Astrocyte (in vitro differentiated cells and primary cell): ENCODE data around the gene PGD. TPM values are rescaled to one million over a fixed set of nuclear protein-coding genes. Genes with fewer than 3 reads are reported as not detected.
"Not testable (repeated sequence)": the region's sequence is repeated elsewhere in the genome, so short reads cannot be mapped to it uniquely, and the experiment has no call there.

Source experiments
- DNase-seq: peaks from one replicate; pipeline ENCODE4 v3.0.0-alpha.2; 2010; ENCODE audit warnings: low read depth
- FAIRE-seq: peaks from 2 replicates; lab custom pipeline; 2011; peaks lifted over from hg19 to GRCh38; lab: Jason Lieb, UNC
- H2AFZ ChIP-seq: 2 replicates; pipeline ENCODE4 v1.6.0; 2012; ENCODE audit warnings: low read depth, low read length, inconsistent platforms
- H3K27ac ChIP-seq: 2 replicates; pipeline ENCODE4 v1.5.1; 2011; ENCODE audit warnings: low read depth, low read length, inconsistent platforms
- H3K27me3 ChIP-seq: 2 replicates; pipeline ENCODE4 v1.6.0; 2011; ENCODE audit warnings: low read length, inconsistent platforms; ENCODE audit not compliant: insufficient read depth
- H3K36me3 ChIP-seq: 2 replicates; pipeline ENCODE4 v1.5.1; 2011; ENCODE audit warnings: low read length, inconsistent platforms; ENCODE audit not compliant: insufficient read depth
- H3K4me1 ChIP-seq: 2 replicates; pipeline ENCODE4 v1.5.1; 2011; ENCODE audit warnings: low read length, inconsistent platforms; ENCODE audit not compliant: insufficient read depth
- H3K4me2 ChIP-seq: 2 replicates; pipeline ENCODE4 v1.6.0; 2012; ENCODE audit warnings: low read length, inconsistent platforms
- H3K4me3 ChIP-seq: 2 replicates; pipeline ENCODE4 v1.5.1; 2011; ENCODE audit warnings: low read depth, mild to moderate bottlenecking, low read length, inconsistent platforms; ENCODE audit not compliant: insufficient read depth
- H3K79me2 ChIP-seq: 2 replicates; pipeline ENCODE4 v1.6.0; 2012; ENCODE audit warnings: mild to moderate bottlenecking, low read length, inconsistent platforms; ENCODE audit not compliant: insufficient read depth
- H3K9ac ChIP-seq: 2 replicates; pipeline ENCODE4 v1.6.0; 2012; ENCODE audit warnings: mild to moderate bottlenecking, low read length, inconsistent platforms
- H3K9me3 ChIP-seq: 2 replicates; pipeline ENCODE4 v1.5.1; 2012; ENCODE audit warnings: low read depth, mild to moderate bottlenecking, low read length, inconsistent platforms; ENCODE audit not compliant: insufficient read depth
- H4K20me1 ChIP-seq: 2 replicates; pipeline ENCODE4 v1.6.0; 2012; ENCODE audit warnings: low read length, inconsistent platforms; ENCODE audit not compliant: insufficient read depth
- H3K27ac Mint-ChIP-seq: one replicate; pipeline ENCODE4 v1.8.0; 2021; ENCODE audit warnings: mild to moderate bottlenecking, mixed read lengths; ENCODE audit not compliant: unreplicated experiment
- H3K27me3 Mint-ChIP-seq: one replicate; pipeline ENCODE4 v1.8.0; 2021; ENCODE audit warnings: low read depth, mixed read lengths; ENCODE audit not compliant: unreplicated experiment
- H3K36me3 Mint-ChIP-seq: one replicate; pipeline ENCODE4 v1.8.0; 2021; ENCODE audit warnings: low read depth, mixed read lengths; ENCODE audit not compliant: unreplicated experiment
- H3K4me1 Mint-ChIP-seq: one replicate; pipeline ENCODE4 v1.8.0; 2021; ENCODE audit warnings: low read depth, mixed read lengths; ENCODE audit not compliant: unreplicated experiment
- H3K4me3 Mint-ChIP-seq: one replicate; pipeline ENCODE4 v1.8.0; 2021; ENCODE audit warnings: mild to moderate bottlenecking, moderate library complexity, mixed read lengths; ENCODE audit not compliant: unreplicated experiment
- H3K9me3 Mint-ChIP-seq: one replicate; pipeline ENCODE4 v1.8.0; 2021; ENCODE audit warnings: mild to moderate bottlenecking, mixed read lengths; ENCODE audit not compliant: unreplicated experiment
- CTCF ChIP-seq: IDR thresholded peaks from 2 replicates; pipeline ENCODE4 v1.5.1; 2011; ENCODE audit warnings: low read depth, mild to moderate bottlenecking, inconsistent platforms, low read length, moderate library complexity; ENCODE audit not compliant: insufficient read depth
- EZH2 ChIP-seq: IDR thresholded peaks from 2 replicates; pipeline ENCODE4 v1.6.1; 2012; ENCODE audit warnings: mild to moderate bottlenecking, low read length, inconsistent platforms; ENCODE audit not compliant: insufficient read depth
- total RNA-seq: library from RNA; stranded (reverse); gene quantifications from 2 replicates; pipeline ENCODE4 v1.2.1, GENCODE V29; 2021

PGD gene
- total RNA-seq, 1 donor from 2014 or later = 224 TPM

GRCh38 chr1:10374442-10374860, 24.4 kb upstream of the PGD start:
- TF ChIP-seq CTCF = no peak
- no peak for TF ChIP-seq EZH2
- no peak overlapping the region for H3K27ac ChIP-seq
- H2AFZ ChIP-seq = no peak overlapping the region
- Mint-ChIP-seq H3K36me3 (peaks cover 18% of the 10 kb centered on the region), H3K27ac (peak overlapping the region; percentile 81), H3K9me3 (no peaks in the 10 kb centered on the region), H3K4me1 (peaks cover 15% of the 10 kb centered on the region), H3K27me3 (no peaks in the 10 kb centered on the region), H3K4me3 (no peak overlapping the region)
- no peak overlapping the region for H3K9ac ChIP-seq
- peaks cover 19% of the 10 kb centered on the region for H3K4me1 ChIP-seq
- no peak overlapping the region for H3K4me2 ChIP-seq
- H3K36me3 ChIP-seq = peaks cover 21% of the 10 kb centered on the region
- no peaks in the 10 kb centered on the region for H4K20me1 ChIP-seq
- no peaks in the 10 kb centered on the region for H3K9me3 ChIP-seq
- H3K27me3 ChIP-seq = no peaks in the 10 kb centered on the region
- DNase-seq = no peak
- H3K79me2 ChIP-seq = no peaks in the 10 kb centered on the region
- FAIRE-seq = no peak
- H3K4me3 ChIP-seq = no peak overlapping the region

- Mint-ChIP-seq H3K4me1 (peaks cover 24% of the 10 kb centered on the region), H3K27ac (peak overlapping the region; percentile 83), H3K36me3 (peaks cover 11% of the 10 kb centered on the region)
- not testable (repeated sequence) for H3K4me3 ChIP-seq, H2AFZ ChIP-seq, H3K27me3 ChIP-seq, H3K4me3 Mint-ChIP-seq, H3K27me3 Mint-ChIP-seq, H3K79me2 ChIP-seq, H3K9me3 Mint-ChIP-seq, H4K20me1 ChIP-seq, H3K9me3 ChIP-seq
- DNase-seq (peak; percentile 62), FAIRE-seq (peak; percentile 60)
- Histone ChIP-seq H3K4me2 (peak overlapping the region; percentile 61), H3K9ac (peak overlapping the region; percentile 68), H3K27ac (peak overlapping the region; percentile 87), H3K4me1 (peaks cover 26% of the 10 kb centered on the region), H3K36me3 (peaks cover 16% of the 10 kb centered on the region)
- peak; percentile 82 for TF ChIP-seq CTCF
Observed at GRCh38 chr1:10377365-10378029, 21.4 kb upstream of the PGD start.
